ENCODE data around the gene ADPRH.

DNA sequence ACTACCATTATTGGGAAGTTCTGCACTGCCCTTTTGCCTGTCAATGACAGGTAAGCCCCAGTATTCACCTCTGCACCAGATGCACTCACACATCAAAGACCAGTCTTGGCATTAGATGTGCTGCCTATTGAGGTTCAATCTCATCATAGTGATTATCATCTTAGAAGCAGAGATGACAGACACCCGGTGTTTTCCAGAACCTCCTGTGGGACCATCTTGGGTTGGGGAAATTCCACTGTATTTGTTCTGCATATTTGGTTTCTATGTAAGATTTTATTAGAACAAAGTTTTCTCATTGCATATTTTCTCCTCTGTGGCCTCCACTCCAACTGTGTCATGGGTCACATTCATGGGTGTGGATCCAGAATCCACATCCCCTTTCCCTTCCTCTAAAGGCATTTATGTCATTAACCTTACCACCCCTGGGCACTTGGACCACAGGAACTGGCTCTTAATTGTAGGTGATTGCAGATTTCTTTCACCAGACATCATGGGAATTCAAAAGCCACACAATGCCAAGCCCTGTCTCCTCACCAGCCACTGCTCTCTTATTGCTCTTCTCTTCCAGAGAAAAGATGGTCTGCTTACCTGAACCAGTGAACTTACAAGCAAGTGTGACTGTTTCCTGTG, 49.6 kb downstream of the ADPRH start:
- TF ChIP-seq, protein P1, sequence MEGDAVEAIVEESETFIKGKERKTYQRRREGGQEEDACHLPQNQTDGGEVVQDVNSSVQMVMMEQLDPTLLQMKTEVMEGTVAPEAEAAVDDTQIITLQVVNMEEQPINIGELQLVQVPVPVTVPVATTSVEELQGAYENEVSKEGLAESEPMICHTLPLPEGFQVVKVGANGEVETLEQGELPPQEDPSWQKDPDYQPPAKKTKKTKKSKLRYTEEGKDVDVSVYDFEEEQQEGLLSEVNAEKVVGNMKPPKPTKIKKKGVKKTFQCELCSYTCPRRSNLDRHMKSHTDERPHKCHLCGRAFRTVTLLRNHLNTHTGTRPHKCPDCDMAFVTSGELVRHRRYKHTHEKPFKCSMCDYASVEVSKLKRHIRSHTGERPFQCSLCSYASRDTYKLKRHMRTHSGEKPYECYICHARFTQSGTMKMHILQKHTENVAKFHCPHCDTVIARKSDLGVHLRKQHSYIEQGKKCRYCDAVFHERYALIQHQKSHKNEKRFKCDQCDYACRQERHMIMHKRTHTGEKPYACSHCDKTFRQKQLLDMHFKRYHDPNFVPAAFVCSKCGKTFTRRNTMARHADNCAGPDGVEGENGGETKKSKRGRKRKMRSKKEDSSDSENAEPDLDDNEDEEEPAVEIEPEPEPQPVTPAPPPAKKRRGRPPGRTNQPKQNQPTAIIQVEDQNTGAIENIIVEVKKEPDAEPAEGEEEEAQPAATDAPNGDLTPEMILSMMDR (IDR thresholded peaks at IDR 0.05): no peak
- TF ChIP-seq POLR2A (IDR thresholded peaks at IDR 0.05): no peak
